ENCODE results near the gene APAF1.

APAF1 gene

GRCh38 chr12:98644433-98644711 lies 718 bp upstream of the APAF1 start (continued):
- no peak for TF ChIP-seq ZBTB44 (tag by site-specific recombination; IDR thresholded peaks at IDR 0.05)
- no peak for TF ChIP-seq ZNF248 (tag by site-specific recombination; IDR thresholded peaks at IDR 0.05)
- TF ChIP-seq ZNF169 (tag by site-specific recombination; IDR thresholded peaks at IDR 0.05), result no peak
- no peak for TF ChIP-seq TRIM28 (IDR thresholded peaks at IDR 0.05; ENCODE audit: borderline replicate concordance, low read length)
- TF ChIP-seq ZNF37A (tag by site-specific recombination; IDR thresholded peaks at IDR 0.05), result no peak
- no peak for TF ChIP-seq ZNF561 (tag by site-specific recombination; IDR thresholded peaks at IDR 0.05; ENCODE audit: borderline replicate concordance)
- TF ChIP-seq ZNF513 (tag by site-specific recombination; IDR thresholded peaks at IDR 0.05), result no peak
- TF ChIP-seq ZFHX2 (tag by site-specific recombination; conservative IDR thresholded peaks at IDR 0.05), result no peak
- no peak for TF ChIP-seq ZNF521 (tag by site-specific recombination; IDR thresholded peaks at IDR 0.05)
- TF ChIP-seq FEZF1 (tag by site-specific recombination; IDR thresholded peaks at IDR 0.05), result peak; percentile 21; the same call in 1 of the 2 replicates
- no peak for TF ChIP-seq PRDM10 (tag by site-specific recombination; IDR thresholded peaks at IDR 0.05)
- no peak for TF ChIP-seq ZNF112 (tag by site-specific recombination; IDR thresholded peaks at IDR 0.05)
- TF ChIP-seq ZEB2 (tag by site-specific recombination; IDR thresholded peaks at IDR 0.05), result peak; percentile 55; the same call in 1 of the 2 replicates
- no peak; the same call in 1 of the 2 replicates for TF ChIP-seq ZNF280D (tag by site-specific recombination; IDR thresholded peaks at IDR 0.05)
- TF ChIP-seq ZNF121 (tag by site-specific recombination; IDR thresholded peaks at IDR 0.05), result no peak
- peak; percentile 11; the same call in 1 of the 2 replicates for TF ChIP-seq SCRT2 (tag by site-specific recombination; IDR thresholded peaks at IDR 0.05)
- TF ChIP-seq ZNF791 (tag by site-specific recombination; IDR thresholded peaks at IDR 0.05), result no peak
- no peak for TF ChIP-seq SETDB1 (IDR thresholded peaks at IDR 0.05; ENCODE audit: insufficient read length, low read length)
- no peak for TF ChIP-seq KLF1 (tag by site-specific recombination; IDR thresholded peaks at IDR 0.05)
- no peak for TF ChIP-seq ZNF654 (tag by site-specific recombination; IDR thresholded peaks at IDR 0.05; ENCODE audit: low read depth)
- no peak for TF ChIP-seq ZNF701 (tag by site-specific recombination; IDR thresholded peaks at IDR 0.05)
- no peak for TF ChIP-seq ZNF621 (tag by site-specific recombination; IDR thresholded peaks at IDR 0.05)
- no peak for TF ChIP-seq ELK4 (IDR thresholded peaks at IDR 0.05; ENCODE audit: borderline replicate concordance, low read depth, low read length)
- no peak for TF ChIP-seq ZNF221 (tag by site-specific recombination; IDR thresholded peaks at IDR 0.05; ENCODE audit: borderline replicate concordance)
- TF ChIP-seq ZSCAN5A (tag by site-specific recombination; IDR thresholded peaks at IDR 0.05), result peak; percentile 82; the same call in 1 of the 2 replicates
- no peak for TF ChIP-seq ZBTB17 (tag by site-specific recombination; IDR thresholded peaks at IDR 0.05)
- TF ChIP-seq ZNF398 (tag by site-specific recombination; IDR thresholded peaks at IDR 0.05), result no peak; the same call in 1 of the 2 replicates
- TF ChIP-seq KLF7 (tag by site-specific recombination; IDR thresholded peaks at IDR 0.05; ENCODE audit: borderline replicate concordance), result peak; percentile 55; the same call in 1 of the 2 replicates
